Large intestine (tissue), 3 donors: Measurements from ENCODE around the gene LSM2. TPM values are rescaled to one million over a fixed set of nuclear protein-coding genes. Genes with fewer than 3 reads are reported as not detected.

Experiments
- DNase-seq, 2 donors: peaks; one replicate each; pipeline versions ENCODE4 v3.0.0 to v3.0.0-alpha.2; 2013
- H3K27ac ChIP-seq: one replicate; pipeline ENCODE4 v1.5.1; 2013; ENCODE audit warnings: low read length
- H3K27me3 ChIP-seq: 2 replicates; pipeline ENCODE4 v1.6.1; 2013; ENCODE audit warnings: low read length; ENCODE audit not compliant: control insufficient read depth, insufficient read depth
- H3K36me3 ChIP-seq: 2 replicates; pipeline ENCODE4 v1.6.1; 2013; ENCODE audit warnings: low read length; ENCODE audit not compliant: control insufficient read depth, insufficient read depth
- H3K4me1 ChIP-seq: one replicate; pipeline ENCODE4 v1.6.1; 2013; ENCODE audit warnings: low read length; ENCODE audit not compliant: control insufficient read depth, insufficient read depth
- H3K4me3 ChIP-seq: one replicate; pipeline ENCODE4 v1.5.1; 2013; ENCODE audit warnings: low read length
- H3K9me3 ChIP-seq: one replicate; pipeline ENCODE4 v1.6.1; 2013; ENCODE audit warnings: mild to moderate bottlenecking, low read depth, low read length, moderate library complexity; ENCODE audit not compliant: control insufficient read depth
- WGBS: methylation state at CpG from one replicate; pipeline ENCODE4 v1.1.5; 2013; ENCODE audit warnings: low lambda C conversion rate; ENCODE audit not compliant: insufficient coverage; 5-methylcytosine and 5-hydroxymethylcytosine counted together
- polyA plus RNA-seq: library from polyadenylated mRNA; unstranded; fragments of 120-200 nt; gene quantifications from one replicate; pipeline ENCODE4 v1.2.1, GENCODE V29; 2013

The LSM2 gene
- polyA plus RNA-seq, 1 donor, result 51.4 TPM

DNA sequence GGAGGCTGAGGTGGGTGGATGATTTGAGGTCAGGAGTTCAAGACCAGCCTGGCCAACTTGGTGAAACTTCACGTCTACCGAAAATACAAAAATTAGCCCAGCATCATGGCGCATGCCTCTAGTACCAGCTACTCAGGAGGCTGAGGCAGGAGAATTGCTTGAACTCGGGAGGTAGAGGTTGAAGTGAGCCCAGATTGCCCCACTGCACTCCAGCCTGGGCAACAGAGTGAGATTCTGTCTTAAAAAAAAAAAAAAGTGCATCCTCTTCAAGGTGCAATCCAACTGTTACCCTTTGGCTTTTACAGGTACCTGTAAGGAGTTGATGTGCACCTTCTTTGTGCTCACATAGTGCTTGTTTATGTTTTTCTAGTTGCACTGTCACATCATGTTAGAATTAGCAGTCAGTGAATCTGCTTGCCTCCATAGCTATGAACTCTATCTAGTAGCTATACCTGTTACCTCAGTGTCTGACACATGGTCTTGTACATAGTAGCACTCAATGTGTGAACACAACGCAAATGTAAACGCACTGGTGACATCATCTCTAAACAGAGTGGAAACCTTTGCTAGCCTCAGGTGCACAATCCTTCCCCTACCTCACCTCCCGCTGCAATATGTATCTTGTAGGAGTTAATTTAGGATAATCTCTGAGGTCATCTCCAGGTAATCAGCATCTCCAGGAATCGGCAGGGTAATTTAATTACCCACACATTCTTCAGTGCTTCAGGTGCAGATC, 57.3 kb downstream of the LSM2 start:
- Histone ChIP-seq H3K9me3 (no peaks in the 10 kb centered on the region), H3K27ac (no peak overlapping the region), H3K4me1 (no peaks in the 10 kb centered on the region), H3K36me3 (peaks cover 8% of the 10 kb centered on the region), H3K27me3 (no peaks in the 10 kb centered on the region), H3K4me3 (no peak overlapping the region)
- no CpG with 5 or more reads among the region's 8 CpGs for WGBS
- no peak for DNase-seq

Other genes with a start within 250 kb of the LSM2 start
- gene LTA, start 234.7 kb downstream of the LSM2 start, polyA plus RNA-seq, result 0.96 TPM
- 1.5 TPM for gene TNF, start 231.4 kb downstream of the LSM2 start, polyA plus RNA-seq
- gene LTB, start 224.5 kb downstream of the LSM2 start, polyA plus RNA-seq, result 20.1 TPM
- 19.8 TPM for gene LST1, start 220.7 kb downstream of the LSM2 start, polyA plus RNA-seq
- gene NCR3, start 214.0 kb downstream of the LSM2 start, polyA plus RNA-seq, result 1.7 TPM
- gene AIF1, start 191.7 kb downstream of the LSM2 start, polyA plus RNA-seq, result 57.1 TPM
- gene PRRC2A, start 186.3 kb downstream of the LSM2 start, polyA plus RNA-seq, result 122 TPM
- 220 TPM for gene BAG6, start 154.3 kb downstream of the LSM2 start, polyA plus RNA-seq
- 14.1 TPM for gene APOM, start 151.1 kb downstream of the LSM2 start, polyA plus RNA-seq
- gene C6orf47, start 146.2 kb downstream of the LSM2 start, polyA plus RNA-seq, result 21.5 TPM
- 21.4 TPM for gene GPANK1, start 142.0 kb downstream of the LSM2 start, polyA plus RNA-seq
- gene CSNK2B, start 140.9 kb downstream of the LSM2 start, polyA plus RNA-seq, result 196 TPM
- gene LY6G5B, start 137.0 kb downstream of the LSM2 start, polyA plus RNA-seq, result 18.7 TPM
- 2.6 TPM for gene LY6G5C, start 125.9 kb downstream of the LSM2 start, polyA plus RNA-seq
- 62.5 TPM for gene ABHD16A, start 103.6 kb downstream of the LSM2 start, polyA plus RNA-seq
- gene LY6G6F, start 100.1 kb downstream of the LSM2 start, polyA plus RNA-seq, result 0.07 TPM
- 0.19 TPM for gene LY6G6D, start 91.6 kb downstream of the LSM2 start, polyA plus RNA-seq
- 0.25 TPM for gene LY6G6C, start 85.2 kb downstream of the LSM2 start, polyA plus RNA-seq
- 0.88 TPM for gene MPIG6B, start 83.6 kb downstream of the LSM2 start, polyA plus RNA-seq
- gene DDAH2, start 77.7 kb downstream of the LSM2 start, polyA plus RNA-seq, result 82.6 TPM
- 486 TPM for gene CLIC1, start 70.4 kb downstream of the LSM2 start, polyA plus RNA-seq
- gene MSH5, start 67.0 kb downstream of the LSM2 start, polyA plus RNA-seq, result 51.0 TPM
- 15.0 TPM for gene SAPCD1, start 44.3 kb downstream of the LSM2 start, polyA plus RNA-seq
- 10.1 TPM for gene VWA7, start 29.6 kb downstream of the LSM2 start, polyA plus RNA-seq
- gene VARS1, start 11.2 kb downstream of the LSM2 start, polyA plus RNA-seq, result 34.2 TPM
- 2.8 TPM for gene HSPA1L, start 8.3 kb upstream of the LSM2 start, polyA plus RNA-seq
- gene HSPA1A, start 8.6 kb upstream of the LSM2 start, polyA plus RNA-seq, result 115 TPM
- gene HSPA1B, start 20.8 kb upstream of the LSM2 start, polyA plus RNA-seq, result 241 TPM
- 174 TPM for gene NEU1, start 55.9 kb upstream of the LSM2 start, polyA plus RNA-seq
- gene SLC44A4, start 72.0 kb upstream of the LSM2 start, polyA plus RNA-seq, result 157 TPM
- 50.5 TPM for gene EHMT2, start 90.7 kb upstream of the LSM2 start, polyA plus RNA-seq
- 11.8 TPM for gene ZBTB12, start 95.1 kb upstream of the LSM2 start, polyA plus RNA-seq
- gene C2, start 120.8 kb upstream of the LSM2 start, polyA plus RNA-seq, result 9.3 TPM
- gene CFB, start 139.1 kb upstream of the LSM2 start, polyA plus RNA-seq, result 37.1 TPM
- gene NELFE, start 152.0 kb upstream of the LSM2 start, polyA plus RNA-seq, result 77.7 TPM
- gene SKIC2, start 152.2 kb upstream of the LSM2 start, polyA plus RNA-seq, result 52.6 TPM
- 20.0 TPM for gene DXO, start 165.2 kb upstream of the LSM2 start, polyA plus RNA-seq
- gene C4A, start 175.1 kb upstream of the LSM2 start, polyA plus RNA-seq, result 92.9 TPM
- 91.2 TPM for gene C4B, start 207.8 kb upstream of the LSM2 start, polyA plus RNA-seq
- gene CYP21A2, start 231.4 kb upstream of the LSM2 start, polyA plus RNA-seq, result 1.5 TPM